NOMO-1 treated with DMSO at 0.1 percent for 48 hours (cell line): ENCODE data around the gene TP53INP2.
"Not testable (repeated sequence)": the region's sequence is repeated elsewhere in the genome, so short reads cannot be mapped to it uniquely, and the experiment has no call there.

ENCODE experiments used
- DNase-seq: peaks from one replicate; lab custom pipeline; 2025; ENCODE audit not compliant: unreplicated experiment; lab: John Stamatoyannopoulos, UW

TP53INP2 gene

GRCh38 chr20:34704177-34705007 is at the start of gene TP53INP2:
Gene TP53INP2 (plus strand): TSS chr20:34704344. CDS start chr20:34708740, 4,396 bp downstream.
- peak; percentile 86 for DNase-seq

- DNase-seq: not testable (repeated sequence)
Observed at GRCh38 chr20:34658654-34659053, 45.5 kb upstream of the TP53INP2 start.

DNA sequence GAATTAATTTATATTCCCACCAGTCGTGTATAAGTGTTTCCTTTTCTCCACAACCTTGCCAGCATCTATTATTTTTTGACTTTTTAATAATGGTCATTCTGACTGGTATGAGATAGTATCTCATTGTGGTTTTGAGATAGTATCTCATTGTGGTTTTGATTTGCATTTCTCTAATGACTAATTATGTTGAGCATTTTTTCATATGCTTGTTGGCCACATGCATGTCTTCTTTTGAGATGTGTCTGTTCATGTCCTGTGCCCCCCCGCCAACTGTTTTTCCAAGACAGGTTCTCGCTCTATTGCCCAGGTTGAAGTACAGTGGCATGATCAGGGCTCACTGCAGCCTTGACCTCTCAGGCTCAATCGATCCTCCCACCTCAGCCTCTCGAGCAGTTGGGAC is 42.3 kb upstream of the TP53INP2 start:
- not testable (repeated sequence) for DNase-seq

- peak; percentile 95 for DNase-seq
Observed at GRCh38 chr20:34663213-34663943, 40.8 kb upstream of the TP53INP2 start.

GRCh38 chr20:34664751-34665150 is 39.4 kb upstream of the TP53INP2 start:
- not testable (repeated sequence) for DNase-seq

- DNase-seq: no peak
Observed at GRCh38 chr20:34669094-34669493, 35.0 kb upstream of the TP53INP2 start.

- no peak for DNase-seq
Observed at GRCh38 chr20:34673412-34673811, 30.7 kb upstream of the TP53INP2 start.

DNA sequence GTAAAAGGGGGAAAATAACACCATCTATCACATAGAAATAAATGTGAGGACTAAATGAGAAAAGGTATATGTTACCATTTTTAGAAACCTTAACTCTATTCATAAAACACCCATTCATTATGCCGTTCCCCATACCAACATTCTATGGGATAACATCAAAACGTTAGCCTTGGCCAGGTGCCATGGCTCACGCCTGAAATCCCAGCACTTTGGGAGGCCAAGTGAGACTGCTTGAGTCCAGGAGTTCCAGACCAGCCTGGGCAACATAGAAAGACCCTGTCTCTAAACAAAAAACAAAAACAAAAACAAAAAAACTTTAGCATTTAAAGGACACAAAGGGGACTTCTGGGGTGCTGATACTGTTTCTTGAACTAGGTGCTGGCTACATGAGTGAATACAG is 28.6 kb upstream of the TP53INP2 start:
- DNase-seq: no peak

- peak; percentile 72 for DNase-seq
Observed at GRCh38 chr20:34675993-34676641, 28.0 kb upstream of the TP53INP2 start.

DNA sequence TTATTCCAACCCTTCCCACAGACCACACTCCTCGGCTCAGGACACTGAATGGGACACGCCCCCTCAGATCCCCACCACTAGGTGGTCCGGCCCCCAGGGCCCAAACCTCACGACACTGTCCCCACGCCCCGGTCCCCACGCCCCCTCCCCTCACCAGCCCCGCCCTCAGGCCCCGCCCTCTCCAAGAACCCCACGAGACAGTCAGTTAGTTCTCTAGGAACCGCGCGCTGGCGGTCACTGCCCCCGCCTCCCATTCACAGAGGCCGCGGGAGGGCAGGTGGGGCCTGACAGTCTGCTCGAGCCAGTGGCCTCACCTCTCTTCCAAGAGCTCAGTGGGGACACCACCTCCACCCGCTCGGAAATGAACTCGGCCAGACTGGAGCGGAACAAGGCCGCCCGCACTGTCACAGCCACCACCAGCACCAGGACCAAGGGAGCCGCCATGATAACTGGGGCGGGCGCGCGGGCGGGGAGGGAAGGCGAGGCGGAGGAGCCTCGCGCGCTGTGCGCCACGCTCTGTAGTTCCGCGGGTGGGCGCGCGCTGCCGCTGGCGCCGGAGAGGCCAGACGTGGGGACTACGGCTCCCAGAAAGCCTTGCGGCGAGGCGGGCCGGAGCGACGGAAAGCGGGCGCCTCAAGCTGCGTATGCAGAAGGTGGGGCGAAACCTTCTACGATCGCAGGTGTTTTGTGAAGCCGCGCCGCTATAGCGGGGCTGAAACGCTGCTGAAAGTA is 27.3 kb upstream of the TP53INP2 start, which contains the start of gene PIGU:
PIGU (minus strand) TSS at position 451 of the 732 bp plus-strand sequence; CDS start at position 444, 7 bp downstream.
- peak; percentile 97 for DNase-seq

GRCh38 chr20:34680586-34681175 is 23.5 kb upstream of the TP53INP2 start:
- DNase-seq: peak; percentile 92

GRCh38 chr20:34683667-34684066 is 20.5 kb upstream of the TP53INP2 start:
- no peak for DNase-seq

DNA sequence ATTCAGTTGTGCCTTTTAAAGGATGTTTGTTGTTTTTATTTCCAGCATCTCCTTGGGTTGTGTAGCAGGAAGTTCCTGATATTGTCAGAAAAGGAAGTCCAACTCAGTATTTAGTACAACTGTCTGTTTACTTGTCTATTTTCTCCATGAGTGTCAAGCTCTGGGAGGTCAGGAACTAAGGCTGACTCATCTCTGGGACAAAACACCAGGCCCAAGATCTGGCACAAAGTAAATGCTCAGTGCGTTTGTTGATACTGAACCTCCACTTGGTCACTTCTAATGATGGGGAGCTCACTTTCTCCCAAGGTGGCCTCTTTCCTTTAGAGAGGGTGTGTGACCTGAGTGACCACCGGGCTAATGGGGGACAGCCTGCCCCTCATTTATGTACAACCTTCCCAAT is 14.7 kb upstream of the TP53INP2 start:
- no peak for DNase-seq

DNA sequence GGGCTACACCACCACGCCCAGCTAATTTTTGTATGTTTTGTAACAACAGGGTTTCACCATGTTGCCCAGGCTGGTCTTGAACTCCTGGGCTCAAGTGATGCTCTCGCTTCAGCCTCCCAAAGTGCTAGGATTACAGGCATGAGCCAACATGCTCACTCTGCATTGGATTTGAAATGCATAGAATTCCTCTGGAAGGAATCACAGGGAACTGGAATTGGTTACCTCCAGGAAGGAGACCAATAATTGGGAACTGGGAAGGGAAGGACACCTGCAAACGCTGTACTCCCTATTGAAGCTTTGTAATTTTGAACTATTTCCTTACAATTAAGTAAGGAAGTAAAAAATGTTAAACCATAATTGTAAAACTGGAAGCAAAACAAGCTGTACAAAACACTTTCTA is 12.3 kb upstream of the TP53INP2 start:
- DNase-seq: no peak

DNA sequence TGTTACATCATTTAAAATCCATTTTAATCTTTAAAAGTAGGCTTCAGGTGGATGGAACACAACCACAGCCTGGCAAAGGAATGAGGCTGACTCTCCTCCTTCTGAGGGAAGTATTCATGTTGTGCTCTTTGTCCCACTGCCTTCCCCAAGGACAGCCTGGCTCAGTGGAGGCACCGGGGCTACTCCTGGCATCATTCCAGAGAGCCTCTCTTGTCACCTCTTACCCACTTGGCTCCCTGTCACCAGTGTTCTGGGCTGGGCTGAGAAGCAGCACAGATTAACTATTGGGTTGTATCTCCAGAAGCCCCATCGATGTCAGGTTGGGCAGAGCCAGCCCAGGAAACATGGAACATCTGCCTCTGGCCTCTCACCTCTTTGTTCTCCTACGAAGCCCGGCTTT is 10.7 kb upstream of the TP53INP2 start:
- DNase-seq: no peak

- DNase-seq: no peak
Observed at GRCh38 chr20:34701405-34702085, 2.6 kb upstream of the TP53INP2 start.

DNA sequence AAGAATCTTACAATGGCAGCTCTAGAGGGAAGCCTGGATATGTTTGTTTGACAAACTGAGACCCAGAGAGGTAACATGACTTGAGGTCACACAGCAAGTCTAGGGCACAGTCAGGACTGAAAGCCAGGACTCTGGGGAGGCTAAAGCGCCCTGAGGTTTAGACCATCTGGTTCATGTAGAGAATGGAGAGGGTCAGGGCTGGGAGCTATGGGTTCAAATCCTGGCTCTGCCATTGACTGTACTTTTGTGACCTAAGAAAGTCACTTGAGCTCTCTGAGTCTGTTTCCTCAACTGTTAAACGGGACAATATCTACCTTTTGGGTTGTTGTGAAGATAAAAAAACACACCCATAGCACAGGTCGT is 1.1 kb upstream of the TP53INP2 start:
- DNase-seq: no peak

- peak; percentile 28 for DNase-seq
Observed at GRCh38 chr20:34703424-34704176, 544 bp upstream of the TP53INP2 start.

- no peak for DNase-seq
Observed at GRCh38 chr20:34705008-34705396, 858 bp downstream of the TP53INP2 start.
